Mammary epithelial cell (primary cell): Measurements from ENCODE around the gene TP53INP2.

ENCODE experiments used
- CTCF ChIP-seq, 2 donors: IDR thresholded peaks in 1 of 2; conservative IDR thresholded peaks in 1 of 2; 2 replicates each; pipeline ENCODE4 v1.5.1; 2011 to 2012; ENCODE audit warnings: inconsistent platforms in 2 of 2, low read length in 2 of 2, mild to moderate bottlenecking in 2 of 2, control low read depth in 1 of 2, low read depth in 1 of 2; ENCODE audit not compliant: insufficient read depth in 1 of 2; ENCODE audit errors: extremely low read depth in 1 of 2
- EZH2 ChIP-seq: IDR thresholded peaks from 2 replicates; pipeline ENCODE4 v1.6.1; 2012; ENCODE audit warnings: low read length, inconsistent platforms, borderline replicate concordance

- TF ChIP-seq CTCF (conservative IDR thresholded peaks at IDR 0.05 in 1 of 2, IDR thresholded peaks at IDR 0.05 in 1 of 2; ENCODE audit: extremely low read depth in 1 of 2, insufficient read depth in 1 of 2, low read depth in 1 of 2, low read length in 2 of 2) (no peak), EZH2 (no peak)
Observed at GRCh38 chr20:34689486-34689885, 14.7 kb upstream of the TP53INP2 start.
